ENCODE data around the gene CEACAM19. TPM values are rescaled to one million over a fixed set of nuclear protein-coding genes. Genes with fewer than 3 reads are reported as not detected.
A peak's percentile ranks its signal among the peaks of the same experiment; 100 is the strongest.

CEACAM19 gene
- total RNA-seq, 1 experiment from 2014 or later = 3.5 TPM

DNA sequence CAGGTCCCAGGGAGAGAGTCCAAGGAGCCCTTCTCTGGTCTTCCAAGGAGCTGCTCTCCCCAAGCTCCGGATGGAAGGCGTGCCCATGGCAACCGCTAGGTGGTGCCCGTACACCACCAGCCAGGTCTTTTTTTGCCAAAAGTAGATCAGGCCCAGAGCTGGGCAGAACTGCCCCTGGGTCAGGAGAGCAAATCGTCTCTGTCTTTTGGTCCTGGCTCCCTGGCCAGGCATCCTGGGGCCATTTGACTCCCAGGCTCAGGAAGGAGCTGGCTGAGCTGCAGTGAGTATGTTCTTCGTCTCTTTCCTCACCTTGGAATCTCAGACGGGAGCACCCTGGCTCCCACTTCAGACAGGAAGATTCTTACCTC lies 52.7 kb downstream of the CEACAM19 start:
- peaks cover 13% of the 10 kb centered on the region for H3K27me3 Mint-ChIP-seq (ENCODE audit: low read depth)
- Histone ChIP-seq H4K8ac (replicated peaks; ENCODE audit: insufficient read length, low read depth, low read length) (no peak overlapping the region), H2BK20ac (ENCODE audit: low read depth, low read length, poor library complexity, severe bottlenecking) (no peak overlapping the region), H4K5ac (ENCODE audit: insufficient read length, low read depth, low read length) (no peak overlapping the region), H4K91ac (ENCODE audit: insufficient read length, low read depth, low read length) (no peak overlapping the region), H2BK15ac (ENCODE audit: low read depth, low read length) (no peak overlapping the region), H3K27me3 (ENCODE audit: insufficient read depth, low read length) (no peaks in the 10 kb centered on the region; the same call in 1 of the 2 replicates), H3K14ac (ENCODE audit: insufficient read depth, low read length) (no peak overlapping the region; the same call in 1 of the 2 replicates), H3K23ac (ENCODE audit: insufficient read length, low read depth, low read length) (no peak overlapping the region), H2AK5ac (ENCODE audit: insufficient read length, low read length) (no peak overlapping the region), H3K18ac (ENCODE audit: insufficient read length, low read depth, low read length) (no peak overlapping the region), H3K23me2 (ENCODE audit: insufficient read length, low read depth, low read length, poor library complexity, severe bottlenecking) (no peaks in the 10 kb centered on the region), H2BK5ac (ENCODE audit: insufficient read length, low read length) (no peak overlapping the region), H3T11ph (ENCODE audit: low read length) (no peak overlapping the region), H3K79me1 (ENCODE audit: insufficient read depth, low read depth, low read length, poor library complexity, severe bottlenecking) (no peaks in the 10 kb centered on the region), H2BK12ac (ENCODE audit: insufficient read length, low read depth, low read length) (no peak overlapping the region), H3K9ac (ENCODE audit: extremely low read depth, insufficient read length, low read length) (no peak overlapping the region), H3K79me2 (ENCODE audit: insufficient read depth, low read length) (no peaks in the 10 kb centered on the region), H3K4me1 (ENCODE audit: insufficient read depth, low read length) (no peaks in the 10 kb centered on the region), H3K4me2 (ENCODE audit: insufficient read depth, insufficient read length, low read length) (no peak overlapping the region), H2BK120ac (ENCODE audit: low read depth, low read length, poor library complexity, severe bottlenecking) (no peak overlapping the region), H3K4ac (ENCODE audit: low read depth, low read length) (no peak overlapping the region), H3K56ac (ENCODE audit: insufficient read length, low read depth, low read length) (no peak overlapping the region), H3K9me3 (ENCODE audit: control insufficient read depth, low read depth, low read length) (no peaks in the 10 kb centered on the region), H2AFZ (ENCODE audit: low read length) (no peak overlapping the region), H4K20me1 (ENCODE audit: control insufficient read depth, insufficient read depth, insufficient read length) (no peaks in the 10 kb centered on the region), H3K27ac (ENCODE audit: insufficient read length, low read depth, low read length) (no peak overlapping the region)
- H3K4me3 Mint-ChIP-seq = no peak overlapping the region; a peak in 1 of 5 replicates
- no peak overlapping the region for H3K27ac Mint-ChIP-seq
- no peaks in the 10 kb centered on the region; a peak in 1 of 7 replicates for H3K36me3 Mint-ChIP-seq (ENCODE audit: insufficient read depth in 1 of 3, low read depth in 3 of 3)
- no peaks in the 10 kb centered on the region for H3K9me3 Mint-ChIP-seq
- no CpG with 5 or more reads among the region's 7 CpGs for WGBS (ENCODE audit: extremely low coverage, insufficient read length, low lambda C conversion rate)
- H3K4me1 Mint-ChIP-seq = peaks cover 4 to 5% of the 10 kb centered on the region in 2 experiments; a peak in 1 of 4 replicates
- TF ChIP-seq CTCF (conservative IDR thresholded peaks at IDR 0.05) = peak; percentile 99
- peak; percentile 89 for DNase-seq
